HG03159 (cell line): ENCODE data around the gene PRDM16.

Source experiments
- ATAC-seq: cut with Tn5 transposase; IDR thresholded peaks from one replicate; pipeline ENCODE4 v1.9.1; 2021; ENCODE audit warnings: mild to moderate bottlenecking, moderate library complexity; ENCODE audit not compliant: unreplicated experiment

The PRDM16 gene

GRCh38 chr1:3195480-3195815, 126.4 kb downstream of the PRDM16 start:
- ATAC-seq: no peak

GRCh38 chr1:3195966-3196515, 127.0 kb downstream of the PRDM16 start:
- no peak for ATAC-seq

GRCh38 chr1:3196577-3197245, 127.7 kb downstream of the PRDM16 start:
- no peak for ATAC-seq

GRCh38 chr1:3197781-3198316, 128.8 kb downstream of the PRDM16 start:
- ATAC-seq: no peak

- no peak for ATAC-seq
Measured at GRCh38 chr1:3198371-3199271, 129.6 kb downstream of the PRDM16 start.

GRCh38 chr1:3204725-3205124, 135.7 kb downstream of the PRDM16 start:
- no peak for ATAC-seq

- ATAC-seq: no peak
Measured at GRCh38 chr1:3205815-3206214, 136.8 kb downstream of the PRDM16 start.

- ATAC-seq: no peak
Measured at GRCh38 chr1:3206696-3207095, 137.7 kb downstream of the PRDM16 start.

- ATAC-seq: no peak
Measured at GRCh38 chr1:3207217-3207848, 138.3 kb downstream of the PRDM16 start.

GRCh38 chr1:3208819-3209200, 139.8 kb downstream of the PRDM16 start:
- no peak for ATAC-seq

- no peak for ATAC-seq
Measured at GRCh38 chr1:3209201-3209600, 140.2 kb downstream of the PRDM16 start.

- ATAC-seq: no peak
Measured at GRCh38 chr1:3211582-3212375, 142.8 kb downstream of the PRDM16 start.

GRCh38 chr1:3212453-3213355, 143.7 kb downstream of the PRDM16 start:
- no peak for ATAC-seq

GRCh38 chr1:3213730-3214129, 144.7 kb downstream of the PRDM16 start:
- no peak for ATAC-seq

GRCh38 chr1:3215198-3216014, 146.4 kb downstream of the PRDM16 start:
- ATAC-seq: no peak

- no peak for ATAC-seq
Measured at GRCh38 chr1:3216015-3216391, 147.0 kb downstream of the PRDM16 start.

GRCh38 chr1:3217181-3217641, 148.2 kb downstream of the PRDM16 start:
- no peak for ATAC-seq

GRCh38 chr1:3217979-3218679, 149.1 kb downstream of the PRDM16 start:
- ATAC-seq: no peak
